Breast epithelium (tissue), 4 donors: ENCODE data around the gene QRFP. TPM values are rescaled to one million over a fixed set of nuclear protein-coding genes. Genes with fewer than 3 reads are reported as not detected.

Experiments
- DNase-seq, 2 donors: peaks; one replicate each; pipeline ENCODE4 v3.0.0-alpha.2; 2019; ENCODE audit warnings: low spot score in 2 of 2
- H3K27ac ChIP-seq, 2 donors: fragments of 200-600 bp; sonication (generic) in 1 of 2; one replicate each; pipeline ENCODE4 v1.5.1; 2016 to 2019; ENCODE audit warnings: mild to moderate bottlenecking in 1 of 2
- H3K27me3 ChIP-seq, 2 donors: fragments of 200-600 bp; sonication (generic) in 1 of 2; one replicate each; pipeline versions ENCODE4 v1.5.1 to v1.6.0; 2017 to 2019; ENCODE audit warnings: control low read depth in 1 of 2, mild to moderate bottlenecking in 1 of 2
- H3K36me3 ChIP-seq: fragments of 200-600 bp; one replicate; pipeline ENCODE4 v1.5.1; 2019
- H3K4me1 ChIP-seq, 2 donors: fragments of 200-600 bp; sonication (generic); one replicate each; pipeline ENCODE4 v1.5.1; 2016 to 2019; ENCODE audit warnings: control low read depth in 1 of 2
- H3K4me3 ChIP-seq, 3 donors: fragments of 200-600 bp; sonication (generic); 1 replicate in 2 of 3; 2 replicates in 1 of 3; pipeline ENCODE4 v1.5.1; 2016 to 2019; ENCODE audit warnings: mild to moderate bottlenecking in 3 of 3, moderate library complexity in 2 of 3
- H3K9me3 ChIP-seq, 2 donors: fragments of 200-600 bp; sonication (generic) in 1 of 2; one replicate each; pipeline ENCODE4 v1.5.1; 2016 to 2019; ENCODE audit warnings: control low read depth in 1 of 2
- POLR2A ChIP-seq: fragments of 450-650 bp; IDR thresholded peaks from one replicate; pipeline ENCODE4 v1.6.1; 2016; ENCODE audit warnings: antibody characterized with exemption, mild to moderate bottlenecking, moderate library complexity
- POLR2AphosphoS5 ChIP-seq, 3 donors: sonication (generic); formaldehyde crosslinking; IDR thresholded peaks; one replicate each; pipeline ENCODE4 v1.6.1; 2017; ENCODE audit warnings: antibody characterized with exemption in 3 of 3
- intact Hi-C: fragments of 100-400 bp; cut with DNase I; formaldehyde crosslinking; loops from one replicate; pipeline ENCODE4 v1.15.1; 2023; ENCODE audit warnings: low total_unique reads
- total RNA-seq, 3 donors: library from RNA; depleted of rRNA; stranded (reverse); fragments of >200 nt; gene quantifications; one replicate each; pipeline ENCODE4 v1.1.0, GENCODE V29; 2016
- TF ChIP-seq, protein P1 (sequence below), 3 donors: fragments of 450-650 bp; IDR thresholded peaks; one replicate each; pipeline ENCODE4 v1.5.1; 2016 to 2017; ENCODE audit warnings: antibody characterized with exemption in 3 of 3, mild to moderate bottlenecking in 3 of 3, moderate library complexity in 3 of 3

QRFP gene
- total RNA-seq, 3 donors from 2014 or later: not detected

DNA sequence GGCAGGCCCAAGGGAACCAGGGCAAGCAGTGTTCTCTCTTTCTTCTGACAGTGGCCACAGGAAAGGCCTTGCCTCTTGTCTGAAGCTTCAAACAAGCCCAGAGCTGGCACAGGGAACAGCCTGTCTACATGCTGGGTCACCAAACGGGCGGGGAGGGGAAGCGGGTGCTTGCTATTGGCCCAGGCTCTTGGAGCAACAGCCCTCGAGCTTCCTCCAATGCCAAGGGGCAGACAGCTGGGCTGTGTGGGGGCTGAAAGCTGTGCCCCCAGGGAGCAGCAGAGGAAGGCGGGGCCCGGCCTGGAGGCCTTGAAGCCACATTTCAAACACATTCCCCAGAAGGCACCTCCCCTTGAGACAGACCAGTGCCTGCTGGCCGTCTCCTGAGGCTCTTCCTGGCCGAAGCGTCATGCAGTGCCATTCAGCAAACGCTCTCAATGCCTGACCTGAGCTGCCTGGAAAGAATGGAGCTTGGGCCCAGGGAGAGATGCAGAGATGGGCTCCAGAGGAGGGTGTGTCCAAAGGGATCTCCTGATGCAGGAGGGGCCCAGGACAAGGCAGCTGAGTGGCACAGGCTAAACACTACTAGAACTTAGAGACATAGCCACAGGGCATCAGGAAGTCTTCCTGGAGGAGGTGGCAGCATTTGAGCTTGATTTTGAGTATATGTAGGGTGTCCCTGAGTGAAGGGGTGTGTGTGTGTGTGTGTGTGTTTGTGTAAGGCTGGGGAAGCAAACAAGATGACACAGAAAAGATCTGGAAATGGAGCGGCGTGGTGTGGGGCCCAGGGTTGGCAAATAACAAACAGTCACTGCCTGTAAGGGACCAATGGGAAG, 39.9 kb upstream of the QRFP start:
- Histone ChIP-seq H3K4me1 (peaks cover 15 to 16% of the 10 kb centered on the region in 2 donors), H3K27ac (no peak overlapping the region), H3K4me3 (no peak overlapping the region), H3K27me3 (peaks cover 12 to 86% of the 10 kb centered on the region in 2 donors), H3K36me3 (no peaks in the 10 kb centered on the region), H3K9me3 (no peaks in the 10 kb centered on the region)
- intact Hi-C loops: no loop called here
- TF ChIP-seq POLR2A (no peak), POLR2AphosphoS5 (IDR thresholded peaks at IDR 0.05) (no peak)
- TF ChIP-seq, protein P1, sequence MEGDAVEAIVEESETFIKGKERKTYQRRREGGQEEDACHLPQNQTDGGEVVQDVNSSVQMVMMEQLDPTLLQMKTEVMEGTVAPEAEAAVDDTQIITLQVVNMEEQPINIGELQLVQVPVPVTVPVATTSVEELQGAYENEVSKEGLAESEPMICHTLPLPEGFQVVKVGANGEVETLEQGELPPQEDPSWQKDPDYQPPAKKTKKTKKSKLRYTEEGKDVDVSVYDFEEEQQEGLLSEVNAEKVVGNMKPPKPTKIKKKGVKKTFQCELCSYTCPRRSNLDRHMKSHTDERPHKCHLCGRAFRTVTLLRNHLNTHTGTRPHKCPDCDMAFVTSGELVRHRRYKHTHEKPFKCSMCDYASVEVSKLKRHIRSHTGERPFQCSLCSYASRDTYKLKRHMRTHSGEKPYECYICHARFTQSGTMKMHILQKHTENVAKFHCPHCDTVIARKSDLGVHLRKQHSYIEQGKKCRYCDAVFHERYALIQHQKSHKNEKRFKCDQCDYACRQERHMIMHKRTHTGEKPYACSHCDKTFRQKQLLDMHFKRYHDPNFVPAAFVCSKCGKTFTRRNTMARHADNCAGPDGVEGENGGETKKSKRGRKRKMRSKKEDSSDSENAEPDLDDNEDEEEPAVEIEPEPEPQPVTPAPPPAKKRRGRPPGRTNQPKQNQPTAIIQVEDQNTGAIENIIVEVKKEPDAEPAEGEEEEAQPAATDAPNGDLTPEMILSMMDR (IDR thresholded peaks at IDR 0.05): no peak
- no peak for DNase-seq

GRCh38 chr9:130935648-130936271, 39.1 kb upstream of the QRFP start:
- H3K27ac ChIP-seq: no peak overlapping the region
- intact Hi-C loops: no loop called here
- no peak for DNase-seq
- no peaks in the 10 kb centered on the region for H3K36me3 ChIP-seq
- no peak overlapping the region for H3K4me3 ChIP-seq
- TF ChIP-seq POLR2AphosphoS5 (IDR thresholded peaks at IDR 0.05) (no peak), POLR2A (no peak)
- TF ChIP-seq, protein P1 (IDR thresholded peaks at IDR 0.05): no peak
- H3K9me3 ChIP-seq: no peaks in the 10 kb centered on the region
- H3K27me3 ChIP-seq: peaks cover 12 to 80% of the 10 kb centered on the region in 2 donors
- H3K4me1 ChIP-seq: peaks cover 15 to 16% of the 10 kb centered on the region in 2 donors

GRCh38 chr9:130934702-130935647, 38.4 kb upstream of the QRFP start:
- Histone ChIP-seq H3K36me3 (no peaks in the 10 kb centered on the region), H3K27me3 (peaks cover 12 to 72% of the 10 kb centered on the region in 2 donors), H3K4me1 (peaks cover 15 to 16% of the 10 kb centered on the region in 2 donors), H3K4me3 (no peak overlapping the region), H3K27ac (no peak overlapping the region), H3K9me3 (no peaks in the 10 kb centered on the region)
- DNase-seq: no peak
- no peak for TF ChIP-seq POLR2AphosphoS5 (IDR thresholded peaks at IDR 0.05)
- no peak for TF ChIP-seq POLR2A
- TF ChIP-seq, protein P1 (IDR thresholded peaks at IDR 0.05): no peak
- intact Hi-C loops: no loop called here

DNA sequence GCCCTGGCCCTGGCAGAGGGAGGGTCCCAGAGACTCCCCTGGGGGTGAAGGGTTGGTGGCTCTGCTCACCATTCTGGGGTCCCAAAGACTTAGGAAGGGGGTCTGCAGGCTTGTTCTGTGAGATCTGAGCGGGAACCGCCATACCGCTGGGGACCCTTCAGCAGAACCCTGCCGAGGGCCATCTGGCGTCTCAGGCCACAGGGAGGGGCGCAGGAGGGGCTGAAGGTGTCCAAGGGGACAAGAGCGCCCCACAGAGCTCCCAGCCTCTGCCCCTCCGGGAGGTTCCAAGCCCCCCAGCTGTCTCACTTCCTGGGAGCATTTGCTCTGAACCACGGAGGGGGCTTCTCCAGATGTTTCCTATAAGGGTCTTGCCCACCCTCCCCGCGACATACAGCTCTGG, 37.6 kb upstream of the QRFP start:
- H3K9me3 ChIP-seq: no peaks in the 10 kb centered on the region
- no peaks in the 10 kb centered on the region for H3K36me3 ChIP-seq
- peaks cover 10% of the 10 kb centered on the region in 2 donors for H3K4me1 ChIP-seq
- peaks cover 8 to 65% of the 10 kb centered on the region in 2 donors for H3K27me3 ChIP-seq
- intact Hi-C loops: no loop called here
- DNase-seq: no peak
- no peak overlapping the region for H3K27ac ChIP-seq
- H3K4me3 ChIP-seq: no peak overlapping the region
- TF ChIP-seq POLR2AphosphoS5 (IDR thresholded peaks at IDR 0.05) (no peak), POLR2A (no peak)
- TF ChIP-seq, protein P1 (IDR thresholded peaks at IDR 0.05): no peak
